ENCODE results near the gene TAF11L9.
"Not testable (repeated sequence)": the region's sequence is repeated elsewhere in the genome, so short reads cannot be mapped to it uniquely, and the experiment has no call there.

Gene TAF11L9

DNA sequence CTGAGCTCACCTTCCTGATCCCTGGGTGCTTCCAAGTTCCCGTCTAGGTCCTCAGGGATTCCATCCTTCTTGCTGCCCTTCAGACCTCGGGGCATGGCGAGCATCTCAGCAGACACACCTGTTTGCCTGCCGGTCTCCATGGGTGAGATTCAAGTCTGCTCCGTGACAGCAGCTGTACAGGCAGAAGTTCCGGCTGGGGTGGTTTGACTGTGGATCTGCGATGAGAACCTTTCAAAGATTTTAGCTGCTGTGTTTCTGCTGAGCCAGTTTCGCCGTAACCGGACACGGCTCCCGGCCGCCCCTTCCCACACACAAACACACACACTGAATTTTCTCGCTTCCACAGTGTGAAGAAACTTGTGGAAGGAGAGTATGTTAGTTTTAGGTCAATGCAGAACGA lies at the start of gene TAF11L9:
Gene TAF11L9 (minus strand): TSS at position 140 of the 400 bp plus-strand sequence.
- DNase-seq: not testable (repeated sequence)

DNA sequence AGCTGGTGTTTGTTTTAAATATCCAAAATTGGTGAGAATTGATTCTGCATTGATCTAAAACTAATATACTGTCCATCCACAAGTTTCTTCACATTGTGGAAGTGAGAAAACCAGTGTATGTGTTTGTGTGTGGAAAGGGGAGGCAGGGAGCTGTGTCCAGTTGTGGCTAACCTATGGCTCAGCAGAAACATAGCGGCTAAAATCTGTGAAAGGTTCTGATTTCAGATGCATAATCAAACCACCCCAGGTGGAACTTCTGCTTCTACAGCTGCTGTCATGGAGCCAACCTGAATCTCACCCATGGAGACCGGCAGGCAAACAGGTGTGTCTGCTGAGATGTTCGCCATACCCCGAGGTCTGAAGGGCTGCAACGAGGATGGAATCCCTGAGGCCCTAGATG lies 40.0 kb upstream of the TAF11L9 start, which contains the start of gene TAF11L14:
Gene TAF11L14 (plus strand): TSS at position 301 of the 400 bp plus-strand sequence.
- DNase-seq: no peak

DNA sequence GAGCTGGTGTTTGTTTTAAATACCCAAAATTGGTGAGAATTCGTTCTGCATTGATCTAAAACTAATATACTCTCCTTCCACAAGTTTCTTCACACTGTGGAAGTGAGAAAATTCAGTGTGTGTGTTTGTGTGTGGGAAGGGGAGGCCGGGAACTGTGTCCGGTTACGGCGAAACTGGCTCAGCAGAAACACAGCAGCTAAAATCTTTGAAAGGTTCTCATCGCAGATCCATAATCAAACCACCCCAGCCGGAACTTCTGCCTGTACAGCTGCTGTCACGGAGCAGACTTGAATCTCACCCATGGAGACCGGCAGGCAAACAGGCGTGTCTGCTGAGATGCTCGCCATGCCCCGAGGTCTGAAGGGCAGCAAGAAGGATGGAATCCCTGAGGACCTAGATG lies 37.6 kb upstream of the TAF11L9 start, which contains the start of gene TAF11L13:
Gene TAF11L13 (plus strand): TSS at position 301 of the 400 bp plus-strand sequence.
- not testable (repeated sequence) for DNase-seq

DNA sequence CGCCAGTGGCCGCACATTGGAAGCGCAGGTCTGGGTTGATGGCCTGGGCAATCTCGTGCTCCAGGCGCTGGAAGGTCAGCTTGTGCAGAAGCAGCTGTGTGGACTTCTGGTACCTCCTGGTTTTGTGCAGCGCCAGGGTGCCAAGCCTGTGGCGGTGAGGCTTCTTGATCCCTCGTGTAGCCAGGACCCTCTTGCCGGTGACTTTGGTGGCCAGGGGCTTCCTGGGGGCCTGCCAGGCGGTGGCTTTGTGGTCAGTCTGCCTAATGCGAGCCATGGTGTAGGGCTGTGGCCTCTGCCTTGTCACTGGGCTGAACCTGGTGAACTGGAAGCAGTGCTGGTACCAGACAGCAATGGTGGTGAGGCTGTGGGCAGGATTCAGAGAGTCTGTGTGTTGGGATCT lies 31.5 kb upstream of the TAF11L9 start:
- no peak for DNase-seq

DNA sequence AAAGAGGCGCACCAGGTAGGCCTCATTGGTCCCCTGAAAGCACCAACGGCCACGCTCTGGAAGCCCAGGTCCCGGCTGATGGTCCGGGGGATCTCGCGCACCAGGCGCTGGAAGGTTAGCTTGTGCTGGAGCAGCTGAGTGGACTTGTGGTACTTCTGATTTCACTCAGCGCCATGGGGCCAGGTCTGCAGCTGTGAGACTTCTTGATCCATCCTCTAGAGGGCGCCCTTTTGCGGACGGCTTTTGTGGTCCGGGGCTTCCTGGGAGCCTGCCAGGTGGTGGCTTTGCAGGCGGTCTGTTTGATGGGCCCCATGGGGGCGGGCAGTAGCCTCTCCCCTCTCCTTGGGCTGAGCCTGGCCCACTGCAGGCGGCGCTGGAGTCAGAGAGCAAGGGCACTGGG lies 26.4 kb upstream of the TAF11L9 start:
- no peak for DNase-seq

DNA sequence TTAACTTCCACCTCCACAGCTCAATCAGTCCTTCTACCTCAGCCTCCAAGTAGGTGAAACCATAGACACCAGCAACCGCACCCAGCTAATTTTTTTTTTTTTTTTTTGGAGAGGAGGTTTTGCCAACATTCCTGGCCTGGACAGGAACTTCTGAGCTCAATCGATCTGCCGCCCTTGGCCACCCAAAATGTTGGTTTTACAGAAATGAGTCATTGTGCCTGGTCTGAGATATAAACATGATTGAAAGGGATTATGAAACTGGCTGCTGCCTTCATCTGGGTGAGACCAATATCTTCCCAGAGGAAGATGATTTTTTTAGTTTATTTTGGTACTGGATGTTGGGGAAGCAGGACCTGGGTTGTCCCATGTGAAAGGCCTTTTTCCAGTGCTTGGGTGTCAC lies 25.2 kb upstream of the TAF11L9 start:
- DNase-seq: no peak

DNA sequence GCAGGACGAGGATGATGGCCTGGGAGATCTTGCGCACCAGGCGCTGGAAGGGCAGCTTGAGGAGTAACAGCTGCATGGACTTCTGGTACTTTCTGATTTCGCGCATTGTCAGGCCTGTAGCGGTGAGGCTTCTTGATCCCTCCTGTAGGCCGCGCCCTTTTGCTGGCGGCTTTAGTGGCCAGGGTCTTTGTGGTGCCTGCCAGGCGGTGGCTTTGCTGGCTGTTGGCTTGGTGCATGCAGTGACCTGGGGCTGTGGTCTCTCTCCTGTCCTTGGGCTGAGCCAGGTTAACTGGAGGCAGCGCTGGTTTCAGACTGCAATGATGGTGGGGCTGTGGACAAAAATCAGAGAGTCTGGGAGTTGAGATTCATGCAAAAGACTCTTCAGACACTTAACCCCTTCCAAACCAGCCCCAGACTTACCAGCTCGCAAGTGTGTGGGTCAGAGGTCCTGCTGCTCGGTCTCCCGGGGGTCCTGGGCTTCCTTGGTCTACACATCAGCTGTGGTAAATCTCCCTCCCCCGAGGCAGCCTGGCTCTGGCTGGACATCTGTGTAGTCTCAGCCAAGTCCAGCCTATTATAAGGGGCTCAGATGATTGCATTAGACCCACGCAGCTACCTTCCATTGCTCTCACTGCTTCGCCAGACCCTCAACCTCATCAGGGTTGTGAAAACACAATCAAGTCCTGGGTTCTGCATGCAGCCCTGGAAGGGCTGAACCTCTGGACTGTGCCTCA lies 20.8 kb upstream of the TAF11L9 start:
- DNase-seq: no peak

DNA sequence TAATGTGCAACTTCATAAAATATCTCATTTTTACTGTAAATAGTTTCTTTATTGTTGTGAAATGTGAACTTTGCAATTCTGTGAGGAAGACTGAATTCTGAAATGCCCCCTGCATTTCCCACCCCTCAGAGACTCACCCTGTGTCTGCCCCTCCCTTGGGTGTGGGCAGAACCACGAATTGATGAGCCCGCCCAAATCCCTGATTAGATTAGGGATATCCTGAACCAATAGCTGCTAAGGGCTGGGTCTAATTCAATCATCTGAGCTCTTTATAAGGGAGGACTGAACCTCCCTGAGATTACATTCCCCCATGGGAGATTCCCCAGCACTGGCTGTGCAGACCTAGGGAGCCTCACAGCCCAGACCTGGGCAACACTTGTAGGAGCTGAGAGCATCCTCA lies 15.9 kb upstream of the TAF11L9 start, which contains the start of gene TAF11L12:
Gene TAF11L12 (plus strand): TSS at position 301 of the 400 bp plus-strand sequence.
- DNase-seq: not testable (repeated sequence)

DNA sequence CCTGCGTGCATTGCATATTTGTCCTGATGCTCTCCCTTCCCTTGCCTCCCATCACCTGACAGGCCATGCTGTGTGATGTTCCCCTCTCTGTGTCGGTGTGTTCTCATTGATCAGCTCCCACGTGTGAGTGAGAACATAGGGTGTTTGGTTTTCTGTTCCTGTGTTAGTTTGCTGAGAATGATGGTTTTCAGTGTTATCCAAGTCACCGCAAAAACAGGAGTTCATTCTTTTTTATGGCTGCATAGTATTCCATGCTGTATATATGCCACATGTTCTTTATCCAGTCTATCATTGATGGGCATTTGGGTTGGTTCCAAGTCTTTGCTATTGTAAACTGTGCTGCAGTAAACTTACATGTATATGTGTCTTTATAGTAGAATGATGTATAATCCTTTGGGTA lies 13.3 kb upstream of the TAF11L9 start:
- not testable (repeated sequence) for DNase-seq

DNA sequence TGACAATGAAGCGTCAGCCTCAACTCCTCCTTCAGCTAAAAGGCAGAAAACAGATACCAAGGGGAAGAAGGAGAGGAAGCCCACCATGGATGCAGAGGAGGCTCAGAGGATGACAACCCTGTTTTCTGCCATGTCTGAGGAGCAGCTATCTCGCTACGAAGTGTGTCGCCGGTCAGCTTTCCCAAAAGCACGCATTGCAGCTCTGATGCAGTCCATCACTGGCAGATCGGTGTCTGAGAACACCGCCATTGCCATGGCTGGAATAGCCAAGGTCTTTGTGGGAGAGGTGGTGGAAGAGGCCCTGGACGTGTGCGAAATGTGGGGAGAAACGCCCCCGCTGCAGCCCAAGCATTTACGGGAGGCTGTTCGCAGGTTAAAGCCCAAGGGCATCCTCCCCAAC lies 10.8 kb upstream of the TAF11L9 start:
- DNase-seq: no peak

DNA sequence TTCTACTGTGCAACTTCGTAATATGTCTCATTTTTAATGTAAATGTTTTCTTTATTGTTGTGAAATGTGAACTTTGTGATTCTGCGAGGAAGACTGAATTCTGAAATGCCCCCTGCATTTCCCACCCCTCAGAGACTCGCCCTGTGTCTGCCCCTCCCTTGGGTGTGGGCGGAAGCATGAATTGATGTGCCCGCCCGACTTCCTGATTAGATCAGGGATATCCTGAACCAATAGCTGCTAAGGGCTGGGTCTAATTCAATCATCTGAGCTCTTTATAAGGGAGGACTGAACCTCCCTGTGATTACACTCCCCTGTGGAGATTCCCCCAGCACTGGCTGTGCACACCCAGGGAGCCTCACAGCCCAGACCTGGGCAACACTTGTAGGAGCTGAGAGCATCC lies 9.7 kb upstream of the TAF11L9 start, which contains the start of gene TAF11L11:
Gene TAF11L11 (plus strand): TSS at position 304 of the 400 bp plus-strand sequence.
- not testable (repeated sequence) for DNase-seq

DNA sequence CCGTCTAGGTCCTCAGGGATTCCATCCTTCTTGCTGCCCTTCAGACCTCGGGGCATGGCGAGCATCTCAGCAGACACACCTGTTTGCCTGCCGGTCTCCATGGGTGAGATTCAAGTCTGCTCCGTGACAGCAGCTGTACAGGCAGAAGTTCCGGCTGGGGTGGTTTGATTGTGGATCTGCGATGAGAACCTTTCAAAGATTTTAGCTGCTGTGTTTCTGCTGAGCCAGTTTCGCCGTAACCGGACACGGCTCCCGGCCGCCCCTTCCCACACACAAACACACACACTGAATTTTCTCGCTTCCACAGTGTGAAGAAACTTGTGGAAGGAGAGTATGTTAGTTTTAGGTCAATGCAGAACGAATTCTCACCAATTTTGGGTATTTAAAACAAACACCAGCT lies 3.5 kb upstream of the TAF11L9 start, which contains the start of gene TAF11L10:
Gene TAF11L10 (minus strand): TSS at position 101 of the 400 bp plus-strand sequence.
- not testable (repeated sequence) for DNase-seq

DNA sequence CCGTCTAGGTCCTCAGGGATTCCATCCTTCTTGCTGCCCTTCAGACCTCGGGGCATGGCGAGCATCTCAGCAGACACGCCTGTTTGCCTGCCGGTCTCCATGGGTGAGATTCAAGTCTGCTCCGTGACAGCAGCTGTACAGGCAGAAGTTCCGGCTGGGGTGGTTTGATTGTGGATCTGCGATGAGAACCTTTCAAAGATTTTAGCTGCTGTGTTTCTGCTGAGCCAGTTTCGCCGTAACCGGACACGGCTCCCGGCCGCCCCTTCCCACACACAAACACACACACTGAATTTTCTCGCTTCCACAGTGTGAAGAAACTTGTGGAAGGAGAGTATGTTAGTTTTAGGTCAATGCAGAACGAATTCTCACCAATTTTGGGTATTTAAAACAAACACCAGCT lies 3.3 kb downstream of the TAF11L9 start, which contains the start of gene TAF11L8:
Gene TAF11L8 (minus strand): TSS at position 101 of the 400 bp plus-strand sequence.
- not testable (repeated sequence) for DNase-seq

DNA sequence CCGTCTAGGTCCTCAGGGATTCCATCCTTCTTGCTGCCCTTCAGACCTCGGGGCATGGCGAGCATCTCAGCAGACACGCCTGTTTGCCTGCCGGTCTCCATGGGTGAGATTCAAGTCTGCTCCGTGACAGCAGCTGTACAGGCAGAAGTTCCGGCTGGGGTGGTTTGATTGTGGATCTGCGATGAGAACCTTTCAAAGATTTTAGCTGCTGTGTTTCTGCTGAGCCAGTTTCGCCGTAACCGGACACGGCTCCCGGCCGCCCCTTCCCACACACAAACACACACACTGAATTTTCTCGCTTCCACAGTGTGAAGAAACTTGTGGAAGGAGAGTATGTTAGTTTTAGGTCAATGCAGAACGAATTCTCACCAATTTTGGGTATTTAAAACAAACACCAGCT lies 8.5 kb downstream of the TAF11L9 start, which contains the start of gene TAF11L7:
Gene TAF11L7 (minus strand): TSS at position 101 of the 400 bp plus-strand sequence.
- not testable (repeated sequence) for DNase-seq
